Stimulated activated CD8-positive, alpha-beta memory T cell treated with anti-CD3 and anti-CD28 coated beads, Interleukin-4, amount 100 ng/mL, for 1 hour (primary cell): ENCODE results near the gene INHA.

ENCODE experiments used
- DNase-seq, 2 donors: peaks; one replicate each; pipeline ENCODE4 v3.0.0-alpha.2; 2020; ENCODE audit warnings: low read depth in 2 of 2, low spot score in 1 of 2

Gene INHA

DNA sequence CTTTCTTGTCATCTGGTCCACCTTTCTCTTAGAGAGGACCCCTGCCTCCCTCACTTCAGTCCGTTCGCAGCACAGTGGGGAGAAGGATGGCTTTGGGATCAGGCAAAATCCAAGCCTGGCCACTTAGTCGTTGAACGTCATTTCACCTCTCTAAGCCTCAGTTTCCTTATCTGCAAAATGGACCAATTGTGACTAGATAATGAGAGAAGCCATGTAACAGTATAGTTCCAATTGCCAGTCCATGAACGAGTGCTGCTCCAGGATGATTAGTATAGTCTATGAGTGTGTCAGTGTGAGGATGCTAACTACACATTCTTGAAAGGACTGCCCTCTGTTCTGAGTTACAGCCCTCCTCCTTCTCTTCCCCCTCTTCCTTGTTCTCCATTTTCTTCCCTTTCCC lies 1.1 kb downstream of the INHA start:
- DNase-seq: no peak

DNA sequence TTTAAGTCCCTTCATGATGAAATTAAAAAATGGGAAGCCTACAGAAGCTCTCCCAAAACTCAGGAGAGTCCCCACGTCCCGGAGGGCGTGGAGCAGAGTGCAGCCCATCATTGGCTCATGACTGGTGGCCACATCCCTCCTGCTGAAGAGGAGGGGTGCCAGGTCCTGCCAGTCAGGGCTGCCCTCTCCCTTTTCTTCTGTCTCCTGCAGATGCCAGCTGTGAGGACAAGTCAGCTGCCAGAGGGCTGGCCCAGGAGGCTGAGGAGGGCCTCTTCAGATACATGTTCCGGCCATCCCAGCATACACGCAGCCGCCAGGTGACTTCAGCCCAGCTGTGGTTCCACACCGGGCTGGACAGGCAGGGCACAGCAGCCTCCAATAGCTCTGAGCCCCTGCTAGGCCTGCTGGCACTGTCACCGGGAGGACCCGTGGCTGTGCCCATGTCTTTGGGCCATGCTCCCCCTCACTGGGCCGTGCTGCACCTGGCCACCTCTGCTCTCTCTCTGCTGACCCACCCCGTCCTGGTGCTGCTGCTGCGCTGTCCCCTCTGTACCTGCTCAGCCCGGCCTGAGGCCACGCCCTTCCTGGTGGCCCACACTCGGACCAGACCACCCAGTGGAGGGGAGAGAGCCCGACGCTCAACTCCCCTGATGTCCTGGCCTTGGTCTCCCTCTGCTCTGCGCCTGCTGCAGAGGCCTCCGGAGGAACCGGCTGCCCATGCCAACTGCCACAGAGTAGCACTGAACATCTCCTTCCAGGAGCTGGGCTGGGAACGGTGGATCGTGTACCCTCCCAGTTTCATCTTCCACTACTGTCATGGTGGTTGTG lies 2.6 kb downstream of the INHA start:
- DNase-seq: no peak

DNA sequence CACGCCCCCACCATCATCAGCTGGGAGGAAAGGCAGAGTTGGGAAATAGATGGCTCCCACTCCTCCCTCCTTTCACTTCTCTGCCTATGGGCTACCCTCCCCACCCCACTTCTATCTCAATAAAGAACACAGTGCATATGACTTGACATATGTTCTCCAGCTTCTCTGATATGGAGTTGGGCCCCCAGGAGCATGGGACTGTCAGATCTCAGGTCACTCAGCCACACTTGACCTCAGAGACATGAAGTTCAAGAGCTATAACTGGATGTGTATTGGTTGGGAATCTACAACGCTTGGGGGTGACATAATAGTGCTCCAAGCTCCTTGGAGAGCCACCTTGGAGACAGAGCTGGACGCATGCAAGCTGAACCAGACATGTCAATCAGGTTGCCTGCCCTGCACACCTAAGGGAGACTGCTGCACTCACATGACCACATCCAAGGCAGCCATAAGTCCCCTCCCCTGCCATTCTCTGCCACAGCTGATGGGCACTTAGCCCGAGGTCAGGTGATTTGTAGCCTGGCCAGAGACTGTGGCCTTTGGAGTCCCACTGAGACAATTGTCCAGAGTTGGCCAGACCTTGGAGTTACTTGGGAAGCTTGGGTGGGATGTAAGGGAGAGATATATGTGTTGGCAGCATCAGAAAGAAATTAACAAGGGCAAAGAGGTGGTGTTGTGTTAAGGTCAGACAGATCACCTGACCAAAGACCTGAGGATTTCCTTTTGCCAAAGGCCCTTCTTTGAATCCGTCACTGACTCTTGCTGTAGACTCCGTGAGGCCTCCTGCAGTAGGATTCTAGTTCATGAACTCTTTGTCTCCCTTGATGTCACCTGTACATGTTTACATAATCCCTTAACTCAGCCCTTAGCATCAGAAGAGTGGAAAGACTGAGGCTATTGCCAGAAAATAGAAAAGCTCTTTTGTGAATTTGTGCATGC lies 3.7 kb downstream of the INHA start:
- DNase-seq: no peak

GRCh38 chr2:219576505-219577388 lies 4.6 kb downstream of the INHA start:
- DNase-seq: no peak

DNA sequence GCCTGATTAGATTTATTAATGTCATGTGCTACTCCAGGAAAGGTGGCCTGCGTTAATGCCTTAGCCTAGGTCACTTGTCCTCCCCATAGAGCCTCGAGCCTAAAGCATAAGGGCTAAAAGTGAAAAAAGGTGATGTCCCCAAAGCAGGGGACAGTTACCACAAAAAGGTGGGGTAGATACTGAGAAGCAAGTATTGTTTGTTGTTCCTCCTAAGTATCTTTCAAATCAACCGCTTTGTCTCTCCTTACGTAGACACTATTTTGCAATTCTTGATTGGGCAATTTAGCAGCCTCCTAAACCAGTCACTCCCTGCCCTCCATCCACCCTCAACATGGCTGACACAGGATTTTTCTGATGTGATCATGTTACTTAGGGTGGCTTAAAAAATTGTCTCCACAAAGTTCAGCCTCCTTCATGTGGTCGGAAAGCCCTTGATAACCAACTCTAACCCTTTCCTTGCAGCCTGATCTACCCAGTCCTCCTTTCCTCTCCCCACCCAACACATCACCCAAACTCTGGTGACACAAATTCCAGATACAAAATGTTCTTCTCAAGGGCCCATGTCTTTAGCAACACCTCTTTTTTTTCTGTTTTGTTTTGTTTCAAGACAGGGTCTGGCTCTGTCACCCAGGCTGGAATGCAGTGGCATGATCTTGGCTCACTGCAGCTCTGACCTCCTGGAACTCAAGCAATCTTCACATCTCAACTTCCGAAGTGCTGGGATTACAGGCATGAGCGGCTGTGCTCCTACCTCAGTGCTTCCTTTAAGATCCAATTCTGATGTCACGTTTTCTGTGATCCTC lies 6.9 kb downstream of the INHA start:
- DNase-seq: no peak

- no peak for DNase-seq
Measured at GRCh38 chr2:219581346-219581745, 9.2 kb downstream of the INHA start.

- DNase-seq: no peak
Measured at GRCh38 chr2:219591091-219591490, 19.0 kb downstream of the INHA start.

DNA sequence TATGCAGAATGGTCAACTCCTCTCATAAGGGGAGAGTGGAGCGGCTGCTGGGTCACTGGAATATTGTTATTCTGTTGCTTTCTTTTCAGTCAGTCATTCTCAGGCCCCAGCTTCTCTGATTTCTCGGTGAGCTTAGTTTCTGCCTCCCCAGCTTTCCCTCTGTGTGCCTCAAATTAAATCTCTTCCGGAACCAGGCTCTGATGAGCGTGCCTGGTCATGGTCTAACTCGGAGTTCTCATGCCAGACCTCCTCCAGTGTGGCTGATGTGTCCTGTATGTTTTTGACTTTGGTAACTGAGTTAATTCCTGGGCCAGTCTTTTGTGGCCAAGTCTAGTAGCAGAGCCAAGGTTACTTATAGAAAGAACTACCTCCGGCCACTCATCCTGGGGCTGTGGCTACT lies 20.6 kb downstream of the INHA start:
- DNase-seq: no peak

DNA sequence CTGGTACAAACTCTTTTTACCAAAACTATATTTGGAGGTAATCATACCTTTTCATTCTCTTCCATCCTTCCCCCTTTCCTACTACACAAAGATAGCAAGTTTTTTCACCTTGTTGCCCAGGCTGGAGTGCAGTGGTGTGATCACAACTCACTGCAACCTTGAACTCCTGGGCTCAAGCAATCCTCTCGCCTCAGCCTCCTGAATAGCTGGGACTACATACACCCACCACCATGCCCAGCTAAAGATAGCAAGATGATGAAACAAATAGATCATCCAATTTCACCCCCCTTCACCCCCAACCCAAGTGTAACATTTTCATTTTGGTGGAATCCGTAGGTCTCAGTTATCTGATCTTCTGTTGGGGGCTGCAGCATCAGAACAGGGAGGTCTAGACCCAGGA lies 21.0 kb downstream of the INHA start:
- no peak for DNase-seq

DNA sequence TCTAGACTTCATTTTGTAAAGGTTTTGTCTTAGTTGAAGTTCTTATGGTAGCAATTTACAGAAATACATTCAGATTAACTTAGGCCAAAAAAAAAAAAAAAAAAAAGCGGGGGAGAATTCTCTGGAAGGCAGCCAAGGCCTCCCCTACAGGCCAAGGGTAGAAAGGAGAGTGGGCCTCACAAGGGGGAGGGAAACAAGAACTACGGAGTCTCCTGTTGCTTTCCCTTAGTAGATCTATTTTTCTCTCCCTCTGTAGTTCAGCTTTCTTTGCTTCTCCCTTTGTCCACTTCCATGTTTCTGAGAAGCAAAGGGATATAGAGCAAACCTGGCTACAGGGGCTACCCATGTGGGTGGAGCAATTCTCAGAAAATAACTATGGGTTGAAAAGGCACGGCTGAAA lies 23.1 kb downstream of the INHA start:
- no peak for DNase-seq

- no peak for DNase-seq
Measured at GRCh38 chr2:219596954-219597551, 24.9 kb downstream of the INHA start.

DNA sequence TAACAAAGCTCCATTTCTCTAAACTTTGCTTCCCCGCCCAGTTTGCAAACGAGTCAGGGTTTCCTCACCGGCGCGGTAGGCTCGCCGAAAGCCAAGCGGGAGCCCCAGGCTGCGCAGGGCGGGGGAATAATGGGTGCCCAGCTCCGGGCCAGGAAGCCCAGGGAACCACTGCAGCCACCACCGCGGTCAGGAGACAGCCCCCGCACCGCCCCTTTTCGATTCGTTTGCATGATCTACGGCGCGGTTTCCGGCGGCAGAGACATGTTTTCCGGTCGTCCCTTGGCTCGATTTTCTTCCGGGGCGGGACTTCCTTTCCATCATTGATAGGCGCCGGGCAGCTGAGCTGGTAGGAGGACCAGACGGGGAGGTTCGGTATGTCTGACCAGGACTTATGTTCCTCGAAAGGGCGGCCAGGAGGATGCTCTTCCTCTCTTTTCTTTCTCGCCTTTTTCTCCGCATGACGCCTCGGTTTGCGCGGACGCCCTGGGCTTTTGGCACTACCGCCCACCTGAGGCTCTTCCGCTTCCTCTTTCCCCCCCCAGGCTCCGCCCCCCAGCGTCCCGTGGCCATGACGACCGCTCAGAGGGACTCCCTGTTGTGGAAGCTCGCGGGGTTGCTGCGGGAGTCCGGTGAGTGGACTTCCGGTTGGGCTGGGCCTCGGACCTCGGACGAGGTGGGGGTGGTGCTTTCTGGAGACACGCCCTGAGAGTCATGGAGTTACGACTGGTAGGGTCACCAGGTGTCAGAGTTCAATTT lies 25.6 kb downstream of the INHA start, which contains the start of gene STK11IP:
Gene STK11IP, plus strand, starts transcription at position 306 of the 756 bp plus-strand sequence. Its CDS starts 263 bp downstream, at position 569.
- DNase-seq: peak; percentile 73 to 82

DNA sequence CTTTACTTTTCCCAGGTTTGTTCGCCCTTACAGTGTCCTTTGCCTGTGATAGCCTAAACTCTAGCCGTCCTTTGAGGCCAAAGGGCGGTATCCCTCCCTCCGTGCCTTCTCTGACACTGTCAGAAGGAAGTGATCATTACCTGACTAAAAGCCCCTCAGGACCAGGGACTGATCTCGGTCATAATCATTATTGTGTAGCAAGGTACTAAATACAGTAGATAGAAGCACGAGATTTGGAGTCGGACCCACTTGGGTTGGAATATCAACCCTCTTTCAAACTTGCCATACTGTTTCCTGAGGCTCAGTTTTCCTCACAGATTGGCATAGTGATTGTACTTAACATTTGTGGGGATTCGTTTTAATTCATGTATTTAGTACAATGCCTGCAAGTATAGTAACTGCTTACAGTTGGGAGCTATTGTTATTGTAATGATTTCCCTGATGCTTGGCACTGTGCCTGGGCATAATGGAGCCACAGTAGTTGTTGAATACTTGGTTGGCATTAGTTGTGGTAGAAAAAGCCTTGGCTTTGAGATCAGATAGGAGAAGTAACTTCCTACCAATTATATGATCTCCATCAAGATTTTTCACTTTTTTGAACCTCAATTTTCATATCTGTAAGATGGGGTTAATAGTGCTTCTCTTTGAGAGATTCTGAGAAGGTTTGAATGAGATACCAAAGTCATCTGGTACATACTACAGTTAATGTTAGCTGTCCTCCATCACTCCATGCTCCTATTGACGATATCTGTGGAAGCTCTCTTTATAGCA lies 26.4 kb downstream of the INHA start:
- DNase-seq: no peak

DNA sequence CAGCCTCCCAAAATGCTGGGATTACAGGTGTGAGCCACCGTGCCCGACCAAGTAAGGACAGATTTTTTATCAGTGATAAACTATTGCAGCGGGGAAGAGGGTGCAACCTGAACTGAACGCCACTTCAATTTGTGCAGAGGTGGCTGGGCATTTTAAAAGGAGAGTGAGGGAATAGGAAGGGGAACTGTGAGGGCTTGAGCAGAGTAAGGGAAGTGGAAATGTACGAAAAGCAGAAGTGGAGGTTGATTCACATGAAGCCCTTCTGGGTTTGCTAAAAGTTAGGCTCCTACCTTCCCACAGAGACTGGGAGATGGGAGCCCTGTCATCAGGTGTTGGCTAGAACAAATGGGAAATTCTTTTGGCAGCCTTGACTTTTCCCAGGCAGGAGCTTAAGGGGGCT lies 31.7 kb downstream of the INHA start:
- no peak for DNase-seq

- DNase-seq: no peak
Measured at GRCh38 chr2:219605607-219605954, 33.5 kb downstream of the INHA start.

- no peak for DNase-seq
Measured at GRCh38 chr2:219607931-219608330, 35.8 kb downstream of the INHA start.

DNA sequence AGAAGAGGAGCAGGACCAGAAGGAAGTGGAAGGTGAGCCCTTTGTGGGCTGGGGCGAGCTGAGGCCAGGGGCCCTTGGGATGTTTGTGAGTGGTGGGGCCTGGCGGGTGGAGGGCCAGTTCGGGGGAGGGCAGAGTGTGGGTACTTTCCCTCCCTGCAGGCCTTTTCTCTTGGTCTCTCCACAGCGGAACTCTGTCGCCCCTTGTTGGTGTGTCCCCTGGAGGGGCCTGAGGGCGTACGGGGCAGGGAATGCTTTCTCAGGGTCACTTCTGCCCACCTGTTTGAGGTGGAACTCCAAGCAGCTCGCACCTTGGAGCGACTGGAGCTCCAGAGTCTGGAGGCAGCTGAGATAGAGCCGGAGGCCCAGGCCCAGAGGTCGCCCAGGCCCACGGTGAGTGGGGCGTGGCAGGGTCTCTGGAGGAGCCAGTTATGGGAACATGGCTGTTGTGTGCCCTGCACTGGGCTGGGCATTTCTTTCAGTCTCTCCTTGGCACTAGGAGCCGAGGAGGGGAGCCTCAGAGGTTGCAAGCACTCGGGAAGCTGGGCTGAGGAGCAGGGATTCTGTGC lies 36.4 kb downstream of the INHA start:
- no peak for DNase-seq

DNA sequence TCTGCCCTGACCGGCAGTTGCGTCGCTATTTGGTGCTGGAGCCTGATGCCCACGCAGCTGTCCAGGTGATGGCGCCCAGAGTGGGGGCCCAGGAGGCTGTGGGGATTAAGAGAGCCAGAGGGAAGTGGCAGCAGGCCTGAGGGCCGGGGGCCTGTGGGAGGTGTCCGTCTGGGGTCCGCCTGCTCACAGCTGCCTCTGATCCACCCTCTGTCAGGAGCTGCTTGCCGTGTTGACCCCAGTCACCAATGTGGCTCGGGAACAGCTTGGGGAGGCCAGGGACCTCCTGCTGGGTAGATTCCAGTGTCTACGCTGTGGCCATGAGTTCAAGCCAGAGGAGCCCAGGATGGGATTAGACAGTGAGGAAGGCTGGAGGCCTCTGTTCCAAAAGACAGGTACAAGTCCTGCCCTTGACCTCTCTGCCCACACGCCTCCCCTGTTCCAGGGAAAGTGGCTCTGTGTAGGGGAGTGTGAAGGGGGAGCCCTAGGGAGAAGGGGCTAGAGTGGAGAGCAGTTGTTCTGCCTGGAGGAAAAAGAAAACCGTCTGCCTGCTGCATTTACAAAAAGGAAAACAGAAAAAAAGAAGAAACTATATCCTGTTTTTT lies 37.1 kb downstream of the INHA start:
- DNase-seq: no peak
